Left kidney (tissue), 2 donors: ENCODE data around the gene ZNF681. TPM values are rescaled to one million over a fixed set of nuclear protein-coding genes. Genes with fewer than 3 reads are reported as not detected.
A peak's percentile ranks its signal among the peaks of the same experiment; 100 is the strongest.
"Not testable (repeated sequence)": the region's sequence is repeated elsewhere in the genome, so short reads cannot be mapped to it uniquely, and the experiment has no call there.

Experiments used
- DNase-seq: peaks from one replicate; pipeline ENCODE4 v3.0.0-alpha.2; 2013
- polyA plus RNA-seq: library from polyadenylated mRNA; unstranded; fragments of 120-200 nt; gene quantifications from one replicate; pipeline ENCODE4 v1.2.1, GENCODE V29; 2013; ENCODE audit not compliant: insufficient read length

Gene ZNF681
- polyA plus RNA-seq, 1 donor: 8.9 TPM

DNA sequence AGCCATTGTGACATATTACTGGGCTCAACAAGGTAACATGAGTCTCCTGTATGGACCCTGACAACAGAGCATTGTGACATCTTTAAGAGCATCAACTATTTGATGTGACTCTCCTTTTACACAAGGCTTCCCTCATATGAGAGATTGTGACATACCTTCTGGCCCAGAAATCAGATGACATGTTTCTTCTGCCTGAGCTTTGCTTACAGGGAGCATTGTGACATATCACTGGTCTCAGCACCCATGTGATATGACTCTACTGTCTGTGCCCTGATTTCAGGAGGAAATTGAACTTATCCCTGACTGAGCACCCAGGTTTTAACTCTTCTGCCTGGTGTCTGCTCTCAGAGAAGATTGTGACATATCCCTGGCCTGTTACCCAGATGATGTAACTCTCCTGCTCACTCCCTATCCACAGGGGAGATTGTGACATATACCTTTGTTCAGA lies 15.9 kb upstream of the ZNF681 start:
- no peak for DNase-seq

DNA sequence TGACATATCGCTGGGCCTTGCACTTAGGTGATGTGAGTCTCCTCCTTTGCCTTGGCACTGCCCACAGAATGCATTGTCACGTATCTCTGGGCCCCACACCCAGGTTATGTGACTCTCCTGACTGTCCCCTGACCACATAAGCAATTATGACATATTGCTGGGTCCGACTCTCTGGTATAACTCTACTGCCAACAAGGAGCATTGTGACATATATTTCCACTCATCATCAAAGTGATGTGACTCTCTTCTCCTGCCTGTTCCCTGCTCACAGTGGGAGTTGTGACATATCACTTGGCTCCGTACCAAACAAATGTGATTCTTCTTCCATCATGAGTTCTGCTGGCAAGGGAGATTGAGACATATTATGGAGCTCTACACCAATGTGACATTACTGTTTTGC lies 15.4 kb upstream of the ZNF681 start:
- DNase-seq: no peak

DNA sequence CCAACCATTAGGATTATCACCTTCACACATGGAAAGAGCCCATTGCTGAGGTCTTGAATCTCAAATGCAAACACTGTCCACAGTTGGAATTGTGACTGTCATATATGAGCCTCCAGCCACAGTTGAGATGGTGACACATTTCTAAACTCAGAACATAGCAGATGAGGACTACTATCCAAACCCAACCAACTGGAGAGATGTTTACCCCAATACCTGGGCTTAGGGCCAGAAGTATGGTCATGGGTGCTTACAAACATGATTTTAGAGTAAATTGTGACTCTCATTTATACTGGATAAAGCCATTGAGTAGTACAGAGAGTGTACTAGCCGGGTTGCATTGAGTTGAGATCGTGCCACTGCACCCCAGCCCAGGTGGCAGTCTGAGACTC lies 14.0 kb upstream of the ZNF681 start:
- no peak for DNase-seq

DNA sequence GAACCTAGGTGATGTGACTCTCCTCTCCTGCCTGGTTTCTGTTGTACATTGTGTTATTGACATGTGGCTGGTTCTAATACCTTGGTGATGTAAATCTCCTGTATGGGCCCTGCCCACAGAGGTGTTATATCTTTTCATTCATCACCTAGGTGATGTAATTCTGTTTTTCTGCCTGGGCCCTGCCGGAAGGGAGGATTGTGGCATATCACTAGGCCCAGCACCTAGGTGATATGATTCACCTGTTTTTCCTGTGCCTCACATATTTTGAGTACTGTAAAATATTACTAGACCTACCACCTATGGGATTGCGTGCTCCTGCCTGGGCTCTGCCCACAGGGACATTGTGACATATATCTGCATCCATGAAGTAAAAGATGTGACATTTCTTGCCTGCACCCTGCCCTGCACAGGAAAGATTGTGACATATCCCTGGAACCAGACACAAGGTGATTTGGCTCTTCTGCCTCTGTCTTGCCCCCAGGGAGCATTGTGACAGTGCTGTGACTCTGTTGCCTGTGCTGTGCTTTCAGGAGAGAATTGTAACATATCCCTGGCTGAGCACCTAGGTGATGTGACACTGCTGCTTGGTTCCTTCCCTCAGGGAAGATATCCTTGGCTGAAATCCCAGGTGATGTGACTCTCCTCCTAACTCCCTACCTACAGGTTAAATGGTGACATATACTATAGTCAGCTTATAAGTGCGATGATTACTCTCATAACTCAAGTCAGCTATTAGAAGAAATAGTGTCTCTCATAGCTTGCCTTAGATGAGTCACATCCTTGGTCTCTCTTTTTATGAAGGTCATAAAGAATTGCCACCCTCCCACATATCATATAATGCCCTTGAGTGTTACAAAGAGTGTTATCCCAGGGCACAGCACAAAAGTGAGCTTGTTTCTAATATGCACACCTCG lies 13.3 kb upstream of the ZNF681 start:
- DNase-seq: no peak

DNA sequence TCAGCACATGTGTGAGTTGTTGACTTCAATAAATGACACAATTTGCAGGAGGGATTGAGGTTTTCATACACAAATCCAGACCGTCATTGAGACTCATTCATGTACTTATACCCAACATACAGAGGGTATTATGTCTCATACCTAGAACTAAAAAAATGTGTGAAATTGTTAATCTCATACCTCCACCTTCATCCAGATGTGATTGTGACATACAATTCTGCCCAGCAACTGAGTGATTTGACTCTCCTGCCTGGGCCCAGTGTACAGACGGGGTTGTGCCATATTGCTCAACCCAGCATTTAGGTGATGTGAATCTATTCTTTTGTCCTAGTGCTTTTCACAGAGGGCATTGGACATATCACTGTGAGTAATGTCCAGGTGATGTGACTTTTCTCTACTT lies 12.6 kb upstream of the ZNF681 start:
- DNase-seq: no peak

DNA sequence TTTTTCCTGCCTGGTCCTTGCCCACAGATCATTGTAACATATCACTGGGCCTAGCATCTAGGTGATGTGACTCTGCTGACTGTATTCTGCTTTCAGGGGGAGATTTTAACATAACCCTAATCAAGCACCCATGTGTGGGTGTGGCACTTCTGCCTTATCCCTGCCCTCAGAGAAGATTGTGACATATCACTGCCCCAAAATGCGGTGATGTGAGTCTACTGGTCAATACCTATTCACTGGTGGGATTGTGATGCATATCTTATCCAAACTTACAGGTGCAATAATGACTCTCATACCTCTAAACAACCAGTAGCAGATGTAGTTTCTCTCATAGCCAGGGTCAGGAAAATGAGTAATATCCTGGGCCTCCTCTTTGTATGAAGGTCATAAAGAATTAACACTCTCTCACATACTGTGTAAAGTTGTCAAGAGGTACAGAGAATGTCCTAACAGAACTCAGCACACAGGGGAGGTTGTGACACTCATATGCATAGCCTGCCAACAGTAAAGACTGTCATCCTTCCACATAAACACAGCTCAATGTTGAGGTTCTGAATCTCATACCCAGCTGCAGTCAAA lies 12.1 kb upstream of the ZNF681 start:
- DNase-seq: no peak

DNA sequence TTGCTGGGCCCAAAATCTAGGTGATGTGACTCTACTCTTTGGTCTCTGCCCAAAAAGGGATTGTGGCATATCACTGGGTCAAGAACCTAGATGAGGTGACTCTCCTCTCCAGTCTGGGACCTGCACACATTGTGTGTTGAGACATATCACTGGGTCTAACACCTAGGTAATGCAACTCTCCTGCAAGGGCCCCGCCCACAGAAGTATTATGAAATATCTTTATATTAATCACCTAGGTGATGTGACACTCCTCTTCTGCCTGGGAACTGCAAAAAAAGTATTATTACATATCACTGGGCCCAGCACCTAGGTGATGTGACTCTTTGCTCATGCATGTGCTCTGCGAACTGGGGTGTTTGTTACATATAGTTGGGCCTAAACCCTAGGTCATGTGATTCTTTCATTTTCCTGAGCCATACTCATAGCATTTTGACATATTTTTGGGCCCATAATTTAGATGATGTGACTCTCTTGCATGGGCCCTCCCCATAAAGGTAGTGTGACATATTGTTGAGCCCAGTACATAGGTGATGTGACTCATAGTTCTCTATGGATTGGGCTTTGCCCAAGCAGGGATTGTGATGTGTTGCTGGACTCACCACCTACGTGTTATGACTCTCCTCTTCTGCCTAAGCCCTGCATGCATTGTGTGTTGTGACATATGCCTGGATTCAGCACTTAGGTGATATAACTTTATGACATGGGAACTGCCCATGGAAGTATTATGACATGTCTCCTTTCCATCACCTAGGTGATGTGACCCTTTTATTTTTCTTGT lies 11.2 kb upstream of the ZNF681 start:
- DNase-seq: no peak

DNA sequence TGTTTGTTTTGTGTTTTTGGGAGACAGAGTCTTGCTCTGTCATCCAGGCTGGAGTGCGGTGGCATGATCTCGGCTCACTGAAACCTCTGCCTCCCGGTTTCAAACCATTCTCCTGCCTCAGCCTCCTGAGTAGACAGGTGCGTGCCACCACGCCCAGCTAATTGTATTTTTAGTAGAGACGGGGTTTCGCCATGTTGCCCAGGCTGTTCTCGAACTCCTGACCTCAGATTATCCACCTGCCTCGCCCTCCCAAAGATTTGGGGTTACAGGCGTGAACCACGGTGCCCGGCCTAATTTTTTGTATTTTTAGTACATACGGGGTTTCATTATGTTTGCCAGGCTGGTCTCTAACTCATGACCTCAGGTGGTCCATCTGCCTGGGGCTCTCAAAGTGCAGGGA lies 8.3 kb upstream of the ZNF681 start:
- no peak for DNase-seq

DNA sequence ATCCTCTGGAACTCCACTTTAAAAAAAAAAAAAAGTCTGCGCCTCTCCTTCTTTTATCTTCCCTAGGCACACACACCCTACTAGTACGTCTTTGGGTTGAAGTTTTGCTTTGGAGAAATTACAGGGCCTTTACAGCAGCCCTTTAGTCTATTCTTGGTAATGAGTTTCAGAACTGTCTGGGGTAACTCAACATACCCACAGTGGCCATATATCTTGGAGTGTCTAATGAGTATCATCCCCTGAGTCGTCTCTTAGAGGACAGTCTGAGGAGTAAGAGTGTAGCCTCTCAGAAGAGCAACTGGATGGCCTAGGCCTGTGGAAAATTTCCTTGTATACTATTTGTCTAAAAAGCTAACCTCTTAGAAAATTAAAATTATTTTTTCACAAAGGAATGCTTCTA lies 6.1 kb upstream of the ZNF681 start:
- DNase-seq: no peak

DNA sequence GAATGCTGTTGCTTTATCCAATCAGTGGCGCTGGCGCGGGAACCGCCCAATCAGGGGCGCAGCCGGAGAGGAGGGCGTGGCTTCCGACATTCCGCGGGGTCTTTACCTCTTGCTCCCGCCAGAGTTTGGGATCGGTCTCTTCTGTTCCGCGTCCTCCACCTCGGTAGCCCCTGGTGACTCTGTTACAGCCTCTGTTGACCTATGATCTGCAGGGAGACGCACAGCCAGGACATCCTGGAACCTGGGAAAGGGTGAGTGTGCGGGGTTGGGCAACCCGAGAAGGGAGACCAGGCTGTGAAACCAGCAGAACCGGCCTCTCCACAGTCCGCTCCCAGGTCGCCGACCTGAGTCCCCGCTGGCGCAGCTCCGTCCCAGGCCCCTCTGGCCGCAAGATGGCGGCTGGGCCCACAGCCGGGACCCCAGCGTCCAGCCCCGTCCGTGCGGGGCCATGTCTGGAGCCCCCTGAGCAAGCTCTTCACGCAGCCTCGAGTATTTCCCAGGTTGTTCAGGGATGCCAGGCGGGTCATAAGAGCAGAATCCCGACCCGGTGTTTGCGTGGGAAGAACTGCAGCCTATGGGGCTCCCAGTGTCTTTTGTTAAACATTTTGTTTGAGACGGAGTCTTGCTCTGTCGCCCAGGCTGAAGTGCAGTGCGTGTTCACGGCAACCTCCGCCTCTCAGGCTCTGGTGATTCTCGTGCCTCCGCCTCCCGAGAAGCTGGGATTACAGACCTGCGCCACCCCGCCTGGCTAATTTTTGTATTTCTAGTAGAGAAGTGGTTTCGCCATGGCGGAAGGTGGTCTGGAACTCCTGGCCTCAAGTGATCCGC lies 4.4 kb upstream of the ZNF681 start:
- peak; percentile 85 for DNase-seq

DNA sequence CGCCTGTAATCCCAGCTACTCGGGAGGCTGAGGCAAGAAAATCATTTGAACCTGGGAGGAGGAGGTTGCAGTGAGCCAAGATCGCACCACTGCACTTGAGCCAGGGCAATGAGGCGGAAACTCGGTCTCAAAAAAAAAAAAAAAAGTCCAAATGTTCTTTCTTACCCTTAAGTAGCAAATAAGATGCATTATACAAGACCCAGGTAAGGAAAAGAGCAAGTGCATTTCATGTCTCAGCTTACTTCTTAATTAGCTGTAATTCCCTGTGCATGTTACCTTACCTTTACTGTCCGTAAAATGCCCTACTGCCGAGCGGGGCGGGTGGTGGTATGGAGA lies 3.8 kb upstream of the ZNF681 start:
- DNase-seq: no peak

DNA sequence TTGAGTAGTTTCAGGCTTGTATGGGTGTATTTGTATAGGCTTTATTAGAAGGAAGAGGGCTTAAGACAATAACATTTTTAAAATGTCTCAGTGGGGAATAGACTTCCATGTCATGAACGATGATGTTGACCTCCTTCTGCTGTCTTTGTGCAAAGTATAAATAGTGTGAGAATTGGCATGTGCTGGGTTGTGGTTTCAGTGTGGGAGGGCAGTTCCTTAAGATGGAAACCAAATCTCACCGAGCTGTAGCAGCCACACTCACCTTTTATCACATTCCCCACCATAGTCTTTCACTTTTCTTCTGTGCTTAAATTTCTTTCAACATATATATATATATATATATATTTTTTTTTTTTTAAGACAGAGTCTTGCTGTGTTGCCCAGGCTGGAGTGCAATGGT lies 1.6 kb upstream of the ZNF681 start:
- DNase-seq: not testable (repeated sequence)

DNA sequence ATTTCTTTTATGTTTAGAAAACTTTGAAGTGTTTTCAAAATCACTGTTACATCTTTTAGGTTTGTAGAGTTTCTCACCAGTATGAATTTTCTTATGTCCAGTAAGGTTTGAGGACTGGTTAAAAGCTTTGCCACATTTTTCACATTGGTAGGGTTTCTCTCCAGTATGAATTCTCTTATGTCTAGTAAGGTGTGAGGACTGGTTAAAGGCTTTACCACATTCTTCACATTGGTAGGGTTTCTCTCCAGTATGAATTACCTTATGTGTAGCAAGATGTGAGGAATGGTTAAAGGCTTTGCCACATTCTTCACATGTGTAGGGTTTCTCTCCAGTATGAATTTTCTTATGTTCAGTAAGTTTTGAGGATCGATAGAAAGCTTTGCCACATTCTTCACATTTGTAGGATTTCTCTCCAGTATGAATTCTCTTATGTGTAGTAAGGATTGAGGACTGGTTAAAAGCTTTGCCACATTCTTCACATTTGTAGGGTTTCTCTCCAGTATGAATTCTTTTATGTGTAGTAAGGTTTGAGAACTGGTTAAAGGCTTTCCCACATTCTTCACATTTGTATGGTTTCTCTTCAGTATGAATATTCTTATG lies 15.0 kb downstream of the ZNF681 start:
- not testable (repeated sequence) for DNase-seq

DNA sequence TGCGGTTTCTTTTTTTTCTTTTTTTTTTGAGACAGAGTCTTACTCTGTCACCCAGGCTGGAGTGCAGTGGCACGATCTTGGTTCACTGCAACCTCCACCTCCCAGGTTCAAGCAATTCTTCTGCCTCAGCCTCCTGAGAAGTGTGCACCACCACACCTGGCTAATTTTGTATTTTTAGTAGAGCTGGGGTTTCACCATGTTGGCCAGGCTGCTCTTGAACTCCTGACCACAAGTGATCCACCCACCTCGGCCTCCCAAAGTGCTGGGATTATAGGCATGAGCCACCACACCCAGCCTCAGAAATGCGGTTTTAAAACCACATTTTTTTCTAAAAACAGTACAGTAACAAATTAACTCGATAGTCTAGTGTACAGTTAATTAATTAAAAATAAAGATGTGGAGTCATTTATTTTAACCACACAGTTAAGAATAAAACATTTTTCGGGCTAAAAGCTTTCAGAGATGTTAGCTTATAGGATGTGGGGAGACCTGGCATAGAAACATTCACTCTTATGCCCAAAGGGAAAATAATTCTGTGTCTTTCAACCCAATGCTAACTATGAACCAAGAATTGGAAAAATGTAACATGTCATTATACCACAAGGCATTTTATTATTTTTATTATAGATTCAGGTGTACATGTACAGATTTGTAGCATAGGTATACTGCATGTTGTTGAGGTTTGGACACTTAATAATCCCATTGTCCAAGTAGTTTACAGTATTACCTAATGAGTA lies 27.8 kb downstream of the ZNF681 start:
- not testable (repeated sequence) for DNase-seq

DNA sequence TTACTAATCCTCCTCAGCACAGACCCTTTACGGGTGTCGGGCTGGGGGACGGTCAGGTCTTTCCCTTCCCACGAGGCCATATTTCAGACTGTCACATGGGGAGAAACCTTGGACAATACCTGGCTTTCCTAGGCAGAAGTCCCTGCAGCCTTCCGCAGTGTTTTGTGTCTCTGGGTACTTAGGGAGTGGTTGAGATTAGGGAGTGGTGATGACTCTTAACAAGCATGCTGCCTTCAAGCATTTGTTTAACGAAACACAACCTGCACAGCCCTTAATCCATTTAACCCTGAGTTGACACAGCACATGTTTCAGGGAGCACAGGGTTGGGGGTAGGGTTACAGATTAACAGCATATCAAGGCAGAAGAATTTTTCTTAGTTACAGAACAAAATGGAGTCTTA lies 34.5 kb downstream of the ZNF681 start:
- DNase-seq: not testable (repeated sequence)

DNA sequence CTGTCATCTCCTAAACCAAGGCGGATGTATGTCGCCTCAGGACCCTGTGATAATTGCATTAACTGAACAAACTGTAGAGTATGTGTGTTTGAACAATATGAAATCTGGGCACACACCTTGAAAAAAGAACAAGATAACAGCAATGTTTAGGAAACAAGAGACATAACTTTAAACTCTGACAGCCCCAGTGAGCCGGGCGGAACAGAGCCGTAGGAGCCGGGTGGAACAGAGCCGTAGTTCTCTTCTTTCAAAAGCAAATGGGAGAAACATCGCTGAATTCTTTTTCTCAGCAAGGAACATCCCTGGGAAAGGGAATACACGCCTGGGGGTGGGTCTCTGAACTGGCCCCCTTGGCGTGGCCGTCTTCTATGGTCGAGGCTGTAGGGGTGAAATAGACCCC lies 39.9 kb downstream of the ZNF681 start:
- no peak for DNase-seq

DNA sequence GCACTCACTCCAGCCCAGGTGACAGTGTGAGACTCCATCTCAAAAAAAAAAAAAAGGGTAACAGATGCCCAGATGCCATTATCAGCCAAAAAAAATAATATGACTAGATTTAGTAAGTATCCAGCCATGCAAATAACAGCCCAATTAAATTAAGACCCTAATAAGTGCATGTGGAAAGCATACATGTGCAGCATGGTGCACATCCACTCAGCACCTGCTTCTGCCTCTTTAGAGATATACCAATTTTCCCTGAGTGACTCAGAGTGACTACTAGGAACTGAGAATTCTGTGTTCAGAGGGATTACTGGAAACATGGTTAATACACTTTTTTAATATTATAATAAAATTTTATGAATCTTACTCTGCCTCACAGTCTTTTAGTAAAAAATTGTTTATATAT lies 41.9 kb downstream of the ZNF681 start:
- no peak for DNase-seq

DNA sequence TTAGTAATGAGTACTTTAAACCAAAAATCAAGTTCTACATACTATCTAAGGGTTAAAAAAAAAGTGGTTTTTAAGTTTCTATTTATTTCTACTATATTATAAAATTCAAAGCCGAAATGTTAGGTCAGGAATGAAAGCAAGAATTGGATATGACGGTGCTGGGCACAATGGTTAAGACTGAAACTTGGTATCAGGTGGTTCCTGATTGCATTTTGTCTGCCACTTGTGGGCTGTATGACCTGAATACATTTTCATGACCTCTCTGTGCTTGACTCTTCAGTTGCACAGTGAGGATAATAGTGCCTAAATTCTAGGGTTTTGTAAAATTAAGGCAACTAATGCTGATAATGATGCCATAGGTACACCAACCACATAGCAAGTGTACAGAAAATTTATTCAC lies 49.3 kb downstream of the ZNF681 start:
- no peak for DNase-seq

DNA sequence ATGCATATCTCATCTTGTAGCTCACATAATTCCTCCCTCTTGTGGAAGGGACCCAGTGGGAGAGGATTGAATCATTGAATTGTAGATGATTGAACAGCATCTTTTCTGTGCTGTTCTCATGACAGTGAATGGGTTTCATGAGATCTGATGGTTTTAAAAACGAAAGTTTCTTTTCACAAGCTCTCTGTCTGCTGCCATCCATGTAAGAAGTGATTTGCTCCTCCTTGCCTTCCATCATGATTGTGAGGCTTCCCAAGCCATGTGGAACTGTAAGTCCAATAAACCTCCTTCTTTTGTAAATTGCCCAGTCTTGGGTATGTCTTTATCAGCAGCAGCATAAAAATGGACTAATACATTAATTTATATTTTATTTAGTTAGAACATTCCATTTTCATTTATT lies 52.0 kb downstream of the ZNF681 start:
- DNase-seq: no peak

DNA sequence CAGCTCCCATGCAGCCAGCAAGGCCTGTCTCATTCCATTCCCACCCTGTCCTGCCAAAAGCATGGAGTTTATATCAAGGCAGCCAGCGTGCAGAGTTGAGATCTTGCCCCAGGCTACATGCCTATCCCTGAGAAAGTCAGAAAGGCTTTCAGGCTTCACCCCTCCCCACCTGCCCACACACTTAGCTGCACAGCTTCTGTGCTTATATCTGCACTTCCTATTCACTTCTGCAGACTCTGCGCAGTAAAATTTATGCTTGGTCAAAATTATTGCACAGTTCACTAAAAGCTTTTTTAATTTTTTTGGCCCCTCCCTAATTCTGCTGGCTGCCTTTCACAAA lies 59.2 kb downstream of the ZNF681 start:
- no peak for DNase-seq
